ENCODE data around the gene HSF5.

Gene HSF5

DNA sequence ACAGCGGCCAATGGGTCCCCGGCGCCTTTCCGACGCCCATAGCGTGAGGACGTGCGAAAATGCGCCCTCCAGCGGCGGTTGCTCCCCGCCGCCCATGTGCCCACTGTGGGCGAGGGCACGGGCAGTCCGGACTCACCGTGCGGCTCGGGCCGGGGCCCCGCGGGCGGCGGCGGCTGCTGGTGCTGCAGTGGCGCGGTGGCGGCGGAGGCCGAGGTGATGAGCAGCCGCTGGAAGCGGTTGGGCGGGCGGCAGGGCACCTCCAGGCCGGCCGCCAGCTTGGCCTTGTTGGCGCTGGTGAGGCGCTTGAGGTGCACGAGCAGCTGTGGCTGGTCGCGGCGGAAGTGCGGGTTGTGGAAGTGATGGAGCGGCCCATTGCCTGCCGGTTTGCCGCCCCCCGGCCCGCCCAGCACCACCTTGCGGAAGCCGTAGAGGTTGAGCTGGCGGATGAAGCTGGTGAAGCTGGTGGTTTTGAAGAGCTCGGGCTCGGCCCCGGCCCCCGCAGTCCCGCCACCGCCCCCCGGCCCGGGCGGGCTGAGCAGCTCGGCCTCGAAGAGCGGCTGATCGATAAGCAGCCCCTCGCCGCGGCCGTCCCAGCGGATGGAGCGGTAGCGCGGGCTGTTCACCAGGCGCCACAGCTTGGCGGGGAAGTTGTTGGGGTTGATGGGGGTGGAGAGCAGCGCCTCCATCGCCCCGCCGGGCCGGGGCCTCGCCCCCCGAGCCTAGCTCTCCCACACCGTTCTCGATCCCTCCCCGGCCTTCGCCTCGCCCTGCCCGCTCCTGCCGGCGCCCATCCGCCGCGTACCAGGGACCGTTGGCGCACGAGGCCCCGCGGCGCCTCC lies at the start of gene HSF5:
TSS of gene HSF5 (minus strand) at position 820 of the 839 bp plus-strand sequence. CDS start at position 686, 134 bp downstream.
- DNase-seq, result peak; percentile 81

GRCh38 chr17:58537266-58537665 lies 49.1 kb upstream of the HSF5 start:
- DNase-seq, result no peak

GRCh38 chr17:58536542-58536941 lies 48.3 kb upstream of the HSF5 start:
- DNase-seq, result no peak

GRCh38 chr17:58535431-58535830 lies 47.2 kb upstream of the HSF5 start:
- DNase-seq, result no peak

- DNase-seq, result peak; percentile 22
Measured at GRCh38 chr17:58534901-58535421, 46.8 kb upstream of the HSF5 start.

DNA sequence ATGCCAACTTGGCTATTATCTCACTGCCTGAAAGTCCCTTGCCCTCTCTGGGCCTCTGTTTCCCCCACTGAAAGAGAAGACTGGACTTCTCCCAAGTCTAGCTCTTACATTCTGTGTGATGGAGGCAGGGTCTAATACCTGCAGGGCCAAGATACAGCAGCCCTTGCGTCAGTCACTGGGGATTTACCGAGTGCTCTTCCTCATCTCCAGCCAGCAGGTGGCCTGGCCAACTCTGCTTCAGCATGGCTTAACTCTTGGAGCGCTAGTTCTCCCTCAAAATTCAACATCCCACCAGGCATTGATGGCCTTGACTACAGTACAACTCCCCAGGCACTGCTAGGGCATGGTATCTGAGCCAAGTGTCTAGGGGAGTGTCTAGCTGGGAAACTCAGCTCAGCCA lies 46.1 kb upstream of the HSF5 start:
- DNase-seq, result no peak

DNA sequence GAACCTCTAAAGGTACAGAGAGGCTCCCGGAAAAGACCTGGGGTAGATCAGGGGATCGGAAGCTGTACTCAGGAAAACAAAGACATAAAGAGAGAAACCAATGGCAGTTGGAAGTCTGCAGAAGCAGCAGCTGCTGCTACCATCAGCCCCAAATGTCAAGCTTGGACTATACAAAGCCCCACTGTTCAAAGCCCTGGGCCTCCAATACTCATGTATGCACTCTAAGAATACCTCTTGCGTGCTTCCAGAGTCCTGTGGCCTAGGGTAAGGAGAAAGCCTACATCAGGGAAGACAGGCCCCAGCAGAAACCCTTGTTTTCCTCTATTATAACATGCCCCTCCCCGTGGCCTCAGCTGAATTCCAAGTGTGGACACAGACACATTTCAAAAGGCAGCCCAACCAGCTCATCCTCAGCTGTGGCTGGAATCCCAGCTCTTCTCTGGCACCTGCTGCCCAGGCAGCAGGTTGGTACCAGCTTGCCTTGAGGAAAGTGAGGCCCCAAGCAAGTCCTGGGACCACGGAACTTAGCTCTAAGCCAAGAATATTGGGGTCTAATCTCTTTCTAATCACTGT lies 45.5 kb upstream of the HSF5 start:
- no peak for DNase-seq

DNA sequence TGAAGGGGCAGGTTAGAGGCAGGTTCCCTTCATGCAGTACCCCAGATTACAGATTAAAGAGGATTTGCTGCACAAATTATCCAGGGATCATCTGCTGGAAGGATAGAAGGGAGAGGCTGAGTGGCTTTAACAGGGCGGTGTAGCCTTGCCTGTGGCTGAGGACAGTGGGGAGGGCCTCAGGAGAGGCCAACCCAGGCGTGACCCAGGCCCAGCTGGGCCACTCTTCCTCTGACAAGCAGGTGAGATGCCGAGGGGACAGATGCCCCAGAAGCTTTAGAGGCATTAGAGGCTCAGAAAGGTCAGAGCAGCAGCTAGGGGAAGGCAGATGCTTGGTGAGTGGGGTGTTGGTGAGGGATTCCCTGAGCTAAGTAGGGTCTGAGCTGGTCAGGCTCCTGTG lies 44.3 kb upstream of the HSF5 start:
- no peak for DNase-seq

GRCh38 chr17:58531661-58532554 lies 43.7 kb upstream of the HSF5 start:
- peak; percentile 63 for DNase-seq

GRCh38 chr17:58531122-58531521 lies 42.9 kb upstream of the HSF5 start:
- no peak for DNase-seq

DNA sequence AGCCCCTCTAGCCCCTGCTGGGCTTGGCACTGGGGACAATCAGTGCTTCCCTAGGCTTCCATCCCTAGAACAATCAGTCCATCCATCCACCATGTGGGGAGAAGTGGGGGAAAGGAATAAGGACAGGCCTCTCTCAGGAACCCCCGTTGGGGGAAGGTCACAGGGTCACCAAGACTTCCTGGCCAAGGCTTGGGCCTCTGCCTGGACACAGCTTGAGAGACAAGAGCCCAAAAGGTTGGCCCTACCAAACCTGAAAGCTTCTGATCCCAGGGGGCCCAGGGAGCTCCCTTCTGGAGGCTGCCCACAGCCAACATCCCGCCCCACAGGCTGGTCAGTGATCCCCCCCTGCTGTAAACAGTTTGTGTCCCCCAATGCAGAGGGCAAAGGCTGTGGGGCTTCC lies 42.4 kb upstream of the HSF5 start:
- DNase-seq, result no peak

- no peak for DNase-seq
Measured at GRCh38 chr17:58529275-58529674, 41.1 kb upstream of the HSF5 start.

DNA sequence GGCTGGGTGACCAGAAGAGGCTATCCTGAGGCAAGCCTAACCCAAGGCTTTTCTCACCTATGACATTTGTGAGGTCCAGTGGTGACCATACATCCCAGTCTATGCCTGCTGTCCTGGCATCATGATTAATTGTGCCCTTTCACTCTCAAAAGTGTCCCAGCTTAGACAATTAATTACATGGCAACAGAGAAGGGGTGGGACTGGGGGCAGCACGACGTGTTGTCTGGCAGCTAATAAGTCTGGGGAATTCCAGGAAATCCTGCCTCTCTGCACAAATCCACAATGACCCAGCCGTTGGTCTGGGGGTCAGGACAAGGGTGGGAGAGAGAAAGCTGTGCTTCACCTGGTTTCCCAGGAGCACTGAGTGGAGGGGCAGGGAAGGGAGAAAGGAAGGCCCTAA lies 40.2 kb upstream of the HSF5 start:
- no peak for DNase-seq

- no peak for DNase-seq
Measured at GRCh38 chr17:58527949-58528348, 39.7 kb upstream of the HSF5 start.

GRCh38 chr17:58527306-58527705 lies 39.1 kb upstream of the HSF5 start:
- DNase-seq, result no peak

GRCh38 chr17:58525239-58525638 lies 37.0 kb upstream of the HSF5 start:
- DNase-seq, result no peak

DNA sequence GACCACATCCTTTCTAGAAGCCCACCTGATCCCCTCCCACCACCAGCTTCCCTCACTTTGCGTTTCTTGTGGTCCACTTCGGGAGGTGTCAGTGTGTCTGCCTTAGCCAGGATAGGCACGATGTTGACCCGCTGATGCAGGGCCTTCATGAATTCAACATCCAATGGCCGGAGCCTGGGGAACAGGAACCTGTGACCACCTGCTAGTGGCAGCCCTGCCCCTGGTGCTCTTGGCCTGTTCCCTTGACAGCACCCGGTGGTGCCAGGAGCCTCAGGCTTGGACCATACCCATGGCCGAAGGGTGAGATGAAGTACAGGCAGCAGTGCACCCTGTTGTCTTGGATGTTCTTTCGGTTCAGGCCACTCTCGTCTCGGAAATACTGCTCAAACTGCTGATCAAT lies 33.5 kb upstream of the HSF5 start:
- DNase-seq, result no peak

- no peak for DNase-seq
Measured at GRCh38 chr17:58520843-58521430, 32.7 kb upstream of the HSF5 start.

- DNase-seq, result peak; percentile 100
Measured at GRCh38 chr17:58517928-58518609, 29.9 kb upstream of the HSF5 start.

DNA sequence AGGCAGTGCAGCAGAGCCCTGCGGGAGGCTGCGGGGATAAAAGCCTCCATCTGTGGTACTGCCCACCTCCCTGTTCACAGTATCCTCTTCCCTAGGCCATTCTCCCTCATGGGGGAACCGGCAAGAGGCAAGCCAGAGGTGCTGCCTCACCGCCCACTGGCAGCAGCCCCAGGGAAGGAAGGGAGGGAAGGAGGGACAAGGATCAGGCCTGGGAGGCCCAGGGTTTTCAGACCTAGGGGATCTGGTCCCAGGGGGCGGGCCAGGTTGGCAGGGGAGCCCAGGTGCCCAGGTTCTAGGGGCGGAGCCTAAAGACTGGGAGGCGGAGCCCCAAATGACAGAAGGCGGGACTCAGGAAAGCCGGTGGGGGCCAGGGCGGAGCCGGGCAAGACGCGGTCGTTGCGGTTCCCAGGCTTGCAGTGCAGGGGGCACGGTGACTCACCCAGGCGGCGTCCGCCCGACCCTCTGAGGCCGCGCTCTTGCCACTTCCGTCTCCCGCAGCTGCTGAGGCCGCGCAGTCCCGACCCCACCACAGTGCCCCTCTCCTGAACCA lies 29.2 kb upstream of the HSF5 start:
- DNase-seq, result no peak

- no peak for DNase-seq
Measured at GRCh38 chr17:58516644-58517377, 28.6 kb upstream of the HSF5 start.
